ENCODE results near the gene COL4A6.

The COL4A6 gene

DNA sequence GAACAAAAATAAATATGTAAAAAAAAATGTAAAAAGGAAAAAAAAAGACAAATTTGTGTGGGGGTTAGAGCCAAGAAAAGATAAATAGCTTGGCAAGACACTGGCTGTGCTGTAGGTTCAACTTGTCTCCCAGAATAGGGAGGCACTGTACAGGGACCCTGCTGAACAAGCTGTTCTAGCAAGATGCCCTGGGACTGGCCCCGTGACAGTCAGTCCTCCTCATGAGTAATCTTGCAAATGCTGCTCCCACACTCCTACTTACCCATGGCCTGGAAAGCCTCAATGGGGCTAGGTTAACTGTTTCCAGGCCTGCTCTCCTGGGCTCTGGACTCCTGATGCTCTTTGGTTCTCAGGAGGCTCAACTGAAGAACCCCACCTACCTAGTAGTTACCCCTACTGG lies 239.8 kb downstream of the COL4A6 start:
- no peak for ATAC-seq
- no peak for TF ChIP-seq RARB (CRISPR knock-in tag; IDR thresholded peaks at IDR 0.05)
- TF ChIP-seq, protein P1, sequence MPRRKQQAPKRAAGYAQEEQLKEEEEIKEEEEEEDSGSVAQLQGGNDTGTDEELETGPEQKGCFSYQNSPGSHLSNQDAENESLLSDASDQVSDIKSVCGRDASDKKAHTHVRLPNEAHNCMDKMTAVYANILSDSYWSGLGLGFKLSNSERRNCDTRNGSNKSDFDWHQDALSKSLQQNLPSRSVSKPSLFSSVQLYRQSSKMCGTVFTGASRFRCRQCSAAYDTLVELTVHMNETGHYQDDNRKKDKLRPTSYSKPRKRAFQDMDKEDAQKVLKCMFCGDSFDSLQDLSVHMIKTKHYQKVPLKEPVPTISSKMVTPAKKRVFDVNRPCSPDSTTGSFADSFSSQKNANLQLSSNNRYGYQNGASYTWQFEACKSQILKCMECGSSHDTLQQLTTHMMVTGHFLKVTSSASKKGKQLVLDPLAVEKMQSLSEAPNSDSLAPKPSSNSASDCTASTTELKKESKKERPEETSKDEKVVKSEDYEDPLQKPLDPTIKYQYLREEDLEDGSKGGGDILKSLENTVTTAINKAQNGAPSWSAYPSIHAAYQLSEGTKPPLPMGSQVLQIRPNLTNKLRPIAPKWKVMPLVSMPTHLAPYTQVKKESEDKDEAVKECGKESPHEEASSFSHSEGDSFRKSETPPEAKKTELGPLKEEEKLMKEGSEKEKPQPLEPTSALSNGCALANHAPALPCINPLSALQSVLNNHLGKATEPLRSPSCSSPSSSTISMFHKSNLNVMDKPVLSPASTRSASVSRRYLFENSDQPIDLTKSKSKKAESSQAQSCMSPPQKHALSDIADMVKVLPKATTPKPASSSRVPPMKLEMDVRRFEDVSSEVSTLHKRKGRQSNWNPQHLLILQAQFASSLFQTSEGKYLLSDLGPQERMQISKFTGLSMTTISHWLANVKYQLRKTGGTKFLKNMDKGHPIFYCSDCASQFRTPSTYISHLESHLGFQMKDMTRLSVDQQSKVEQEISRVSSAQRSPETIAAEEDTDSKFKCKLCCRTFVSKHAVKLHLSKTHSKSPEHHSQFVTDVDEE (CRISPR knock-in tag; IDR thresholded peaks at IDR 0.05): no peak
- TF ChIP-seq, protein P2, sequence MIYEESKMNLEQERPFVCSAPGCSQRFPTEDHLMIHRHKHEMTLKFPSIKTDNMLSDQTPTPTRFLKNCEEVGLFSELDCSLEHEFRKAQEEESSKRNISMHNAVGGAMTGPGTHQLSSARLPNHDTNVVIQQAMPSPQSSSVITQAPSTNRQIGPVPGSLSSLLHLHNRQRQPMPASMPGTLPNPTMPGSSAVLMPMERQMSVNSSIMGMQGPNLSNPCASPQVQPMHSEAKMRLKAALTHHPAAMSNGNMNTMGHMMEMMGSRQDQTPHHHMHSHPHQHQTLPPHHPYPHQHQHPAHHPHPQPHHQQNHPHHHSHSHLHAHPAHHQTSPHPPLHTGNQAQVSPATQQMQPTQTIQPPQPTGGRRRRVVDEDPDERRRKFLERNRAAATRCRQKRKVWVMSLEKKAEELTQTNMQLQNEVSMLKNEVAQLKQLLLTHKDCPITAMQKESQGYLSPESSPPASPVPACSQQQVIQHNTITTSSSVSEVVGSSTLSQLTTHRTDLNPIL (CRISPR knock-in tag; IDR thresholded peaks at IDR 0.05; ENCODE audit: low read depth): no peak
- no peak for TF ChIP-seq GLIS3 (CRISPR knock-in tag; IDR thresholded peaks at IDR 0.05)
- TF ChIP-seq PPARA (CRISPR knock-in tag; IDR thresholded peaks at IDR 0.05; ENCODE audit: borderline replicate concordance): no peak
- no peak for TF ChIP-seq ISL1 (CRISPR knock-in tag; IDR thresholded peaks at IDR 0.05)
- TF ChIP-seq ZC3H10 (CRISPR knock-in tag; IDR thresholded peaks at IDR 0.05): no peak
- TF ChIP-seq, protein P3, sequence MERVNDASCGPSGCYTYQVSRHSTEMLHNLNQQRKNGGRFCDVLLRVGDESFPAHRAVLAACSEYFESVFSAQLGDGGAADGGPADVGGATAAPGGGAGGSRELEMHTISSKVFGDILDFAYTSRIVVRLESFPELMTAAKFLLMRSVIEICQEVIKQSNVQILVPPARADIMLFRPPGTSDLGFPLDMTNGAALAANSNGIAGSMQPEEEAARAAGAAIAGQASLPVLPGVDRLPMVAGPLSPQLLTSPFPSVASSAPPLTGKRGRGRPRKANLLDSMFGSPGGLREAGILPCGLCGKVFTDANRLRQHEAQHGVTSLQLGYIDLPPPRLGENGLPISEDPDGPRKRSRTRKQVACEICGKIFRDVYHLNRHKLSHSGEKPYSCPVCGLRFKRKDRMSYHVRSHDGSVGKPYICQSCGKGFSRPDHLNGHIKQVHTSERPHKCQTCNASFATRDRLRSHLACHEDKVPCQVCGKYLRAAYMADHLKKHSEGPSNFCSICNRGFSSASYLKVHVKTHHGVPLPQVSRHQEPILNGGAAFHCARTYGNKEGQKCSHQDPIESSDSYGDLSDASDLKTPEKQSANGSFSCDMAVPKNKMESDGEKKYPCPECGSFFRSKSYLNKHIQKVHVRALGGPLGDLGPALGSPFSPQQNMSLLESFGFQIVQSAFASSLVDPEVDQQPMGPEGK (CRISPR knock-in tag; IDR thresholded peaks at IDR 0.05; ENCODE audit: borderline replicate concordance): no peak
- TF ChIP-seq ZNF8 (CRISPR knock-in tag; IDR thresholded peaks at IDR 0.05): no peak

DNA sequence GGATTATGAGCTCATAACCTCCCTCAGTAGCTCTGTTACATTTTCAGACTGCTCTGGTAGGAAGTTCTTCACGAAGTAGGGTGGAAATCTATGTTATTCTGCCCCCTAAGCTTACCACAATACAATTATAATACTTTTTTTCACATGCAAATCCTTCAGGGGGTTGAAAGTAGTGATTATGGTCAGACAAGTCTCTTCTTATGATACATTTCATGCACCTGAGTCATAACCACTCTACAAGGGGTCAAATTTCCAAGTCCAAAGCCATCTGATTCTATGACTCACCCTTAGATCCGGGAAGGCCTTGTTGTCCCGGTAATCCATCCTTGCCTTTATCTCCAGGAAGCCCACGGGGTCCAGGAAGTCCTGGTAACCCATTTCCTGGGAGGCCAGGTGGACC lies 251.4 kb downstream of the COL4A6 start:
- TF ChIP-seq OSR1 (CRISPR knock-in tag; IDR thresholded peaks at IDR 0.05) (no peak), BACH2 (CRISPR knock-in tag; IDR thresholded peaks at IDR 0.05; ENCODE audit: borderline replicate concordance) (no peak), CSDC2 (CRISPR knock-in tag; IDR thresholded peaks at IDR 0.05) (no peak), PPARA (CRISPR knock-in tag; IDR thresholded peaks at IDR 0.05; ENCODE audit: borderline replicate concordance) (no peak), ZNF8 (CRISPR knock-in tag; IDR thresholded peaks at IDR 0.05) (no peak), GLIS3 (CRISPR knock-in tag; IDR thresholded peaks at IDR 0.05) (no peak)
- TF ChIP-seq, protein P4, sequence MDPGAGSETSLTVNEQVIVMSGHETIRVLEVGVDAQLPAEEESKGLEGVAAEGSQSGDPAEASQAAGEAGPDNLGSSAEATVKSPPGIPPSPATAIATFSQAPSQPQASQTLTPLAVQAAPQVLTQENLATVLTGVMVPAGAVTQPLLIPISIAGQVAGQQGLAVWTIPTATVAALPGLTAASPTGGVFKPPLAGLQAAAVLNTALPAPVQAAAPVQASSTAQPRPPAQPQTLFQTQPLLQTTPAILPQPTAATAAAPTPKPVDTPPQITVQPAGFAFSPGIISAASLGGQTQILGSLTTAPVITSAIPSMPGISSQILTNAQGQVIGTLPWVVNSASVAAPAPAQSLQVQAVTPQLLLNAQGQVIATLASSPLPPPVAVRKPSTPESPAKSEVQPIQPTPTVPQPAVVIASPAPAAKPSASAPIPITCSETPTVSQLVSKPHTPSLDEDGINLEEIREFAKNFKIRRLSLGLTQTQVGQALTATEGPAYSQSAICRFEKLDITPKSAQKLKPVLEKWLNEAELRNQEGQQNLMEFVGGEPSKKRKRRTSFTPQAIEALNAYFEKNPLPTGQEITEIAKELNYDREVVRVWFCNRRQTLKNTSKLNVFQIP (CRISPR knock-in tag; IDR thresholded peaks at IDR 0.05; ENCODE audit: borderline replicate concordance, low read depth): no peak
- TF ChIP-seq, protein P1 (CRISPR knock-in tag; IDR thresholded peaks at IDR 0.05): no peak
- ATAC-seq: peak; percentile 51; the same call in 2 of the 3 replicates

DNA sequence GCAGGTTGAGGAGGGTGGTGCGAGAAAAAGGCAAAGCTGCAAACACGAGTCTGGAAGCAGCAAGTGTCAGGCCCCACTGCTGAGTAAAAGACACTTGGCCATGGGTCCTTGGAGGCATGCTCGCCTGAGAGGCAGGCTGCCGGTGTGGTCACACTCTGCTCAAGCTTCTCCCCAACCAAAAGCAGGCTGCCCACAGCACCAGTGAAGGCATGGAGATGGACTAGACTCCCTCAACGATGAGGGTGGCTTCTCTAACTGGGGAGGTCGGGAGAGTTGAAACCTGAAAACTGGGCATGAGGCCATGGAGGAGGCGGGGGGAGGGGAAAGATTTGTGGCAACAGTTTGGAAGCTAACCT lies 260.1 kb downstream of the COL4A6 start:
- no peak for ATAC-seq
- TF ChIP-seq, protein P2 (CRISPR knock-in tag; IDR thresholded peaks at IDR 0.05; ENCODE audit: low read depth): no peak
- no peak for TF ChIP-seq ZNF70 (CRISPR knock-in tag; IDR thresholded peaks at IDR 0.05)
- TF ChIP-seq, protein P4 (CRISPR knock-in tag; IDR thresholded peaks at IDR 0.05; ENCODE audit: borderline replicate concordance, low read depth): no peak
- TF ChIP-seq PPARA (CRISPR knock-in tag; IDR thresholded peaks at IDR 0.05; ENCODE audit: borderline replicate concordance): no peak
- TF ChIP-seq, protein P5, sequence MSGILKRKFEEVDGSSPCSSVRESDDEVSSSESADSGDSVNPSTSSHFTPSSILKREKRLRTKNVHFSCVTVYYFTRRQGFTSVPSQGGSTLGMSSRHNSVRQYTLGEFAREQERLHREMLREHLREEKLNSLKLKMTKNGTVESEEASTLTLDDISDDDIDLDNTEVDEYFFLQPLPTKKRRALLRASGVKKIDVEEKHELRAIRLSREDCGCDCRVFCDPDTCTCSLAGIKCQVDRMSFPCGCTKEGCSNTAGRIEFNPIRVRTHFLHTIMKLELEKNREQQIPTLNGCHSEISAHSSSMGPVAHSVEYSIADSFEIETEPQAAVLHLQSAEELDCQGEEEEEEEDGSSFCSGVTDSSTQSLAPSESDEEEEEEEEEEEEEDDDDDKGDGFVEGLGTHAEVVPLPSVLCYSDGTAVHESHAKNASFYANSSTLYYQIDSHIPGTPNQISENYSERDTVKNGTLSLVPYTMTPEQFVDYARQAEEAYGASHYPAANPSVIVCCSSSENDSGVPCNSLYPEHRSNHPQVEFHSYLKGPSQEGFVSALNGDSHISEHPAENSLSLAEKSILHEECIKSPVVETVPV (CRISPR knock-in tag; IDR thresholded peaks at IDR 0.05): no peak
- TF ChIP-seq, protein P1 (CRISPR knock-in tag; IDR thresholded peaks at IDR 0.05): no peak
